ENCODE results near the gene CYP2R1.

Gene CYP2R1

DNA sequence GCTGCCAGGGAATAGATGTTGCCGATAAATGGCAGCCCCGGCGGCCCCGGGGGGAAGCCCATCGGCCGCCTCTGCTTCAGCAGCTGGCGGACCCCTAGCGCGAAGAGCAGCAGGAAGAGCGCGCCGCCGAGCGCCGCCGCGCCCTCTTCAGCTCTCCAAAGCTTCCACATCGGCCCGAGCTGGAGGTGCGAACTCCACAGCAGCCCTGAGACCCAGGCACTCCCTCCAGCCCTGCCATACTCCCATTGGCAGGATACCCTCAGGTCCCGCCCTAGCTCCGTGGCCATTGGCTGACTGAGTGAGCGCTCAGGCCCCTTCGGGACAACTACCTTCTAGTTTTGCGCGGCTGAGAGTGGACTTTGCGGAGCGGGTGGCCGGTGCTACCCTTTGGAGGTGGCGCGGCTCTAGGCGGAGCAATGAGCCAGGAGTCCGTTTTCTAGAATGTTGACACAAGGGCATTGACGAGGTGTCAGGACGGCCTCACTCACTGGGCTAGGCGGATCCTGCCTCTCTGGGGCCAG, at the start of gene CYP2R1:
Gene CYP2R1 (minus strand): TSS at position 196 of the 521 bp plus-strand sequence. CDS start 26 bp downstream, at position 170.
- DNase-seq = peak; percentile 54 to 96 (median 90)

- DNase-seq = no peak
Observed at GRCh38 chr11:14938936-14939335, 46.9 kb upstream of the CYP2R1 start.

- DNase-seq = no peak
Observed at GRCh38 chr11:14934641-14935351, 42.8 kb upstream of the CYP2R1 start.

GRCh38 chr11:14932447-14932846, 40.4 kb upstream of the CYP2R1 start:
- no peak for DNase-seq

DNA sequence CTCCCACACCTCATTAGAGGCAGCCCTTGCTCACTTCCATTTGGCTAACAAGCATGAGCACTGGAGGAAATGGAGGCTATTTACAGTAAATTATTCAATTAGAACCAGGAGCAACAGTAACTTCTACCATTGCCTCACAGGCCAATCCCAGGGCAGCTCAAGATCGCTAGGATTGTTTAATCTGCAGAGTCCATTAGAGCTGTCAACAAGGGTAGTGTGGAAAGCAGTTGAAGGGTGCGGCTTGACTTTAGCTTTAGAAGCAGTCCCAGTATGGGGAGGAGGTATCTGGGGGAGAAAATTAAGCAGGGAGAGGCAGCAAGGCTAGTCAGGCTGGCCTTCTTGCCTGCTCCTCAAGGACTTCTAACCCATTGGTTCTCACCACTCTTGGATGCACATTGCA, 38.3 kb upstream of the CYP2R1 start:
- no peak for DNase-seq

DNA sequence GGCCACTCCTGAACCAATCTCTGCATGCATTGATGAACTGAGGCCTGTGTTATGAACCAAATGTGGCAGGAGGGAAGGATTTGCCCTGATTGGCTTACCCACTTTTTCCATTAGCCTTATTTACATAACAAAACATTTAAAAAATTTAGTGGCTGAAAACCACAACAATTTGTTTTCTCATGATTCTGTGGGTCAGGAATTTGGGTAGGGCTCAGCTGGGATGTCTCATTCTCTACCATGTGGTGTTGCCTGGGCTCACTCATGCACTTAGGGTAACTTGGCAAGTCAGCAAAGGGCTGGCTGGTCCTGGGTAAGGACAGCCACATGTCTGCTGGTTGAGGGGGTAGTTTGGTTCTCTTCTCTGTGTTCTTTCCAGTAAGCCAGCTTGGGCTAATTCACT, 35.1 kb upstream of the CYP2R1 start:
- DNase-seq = no peak

DNA sequence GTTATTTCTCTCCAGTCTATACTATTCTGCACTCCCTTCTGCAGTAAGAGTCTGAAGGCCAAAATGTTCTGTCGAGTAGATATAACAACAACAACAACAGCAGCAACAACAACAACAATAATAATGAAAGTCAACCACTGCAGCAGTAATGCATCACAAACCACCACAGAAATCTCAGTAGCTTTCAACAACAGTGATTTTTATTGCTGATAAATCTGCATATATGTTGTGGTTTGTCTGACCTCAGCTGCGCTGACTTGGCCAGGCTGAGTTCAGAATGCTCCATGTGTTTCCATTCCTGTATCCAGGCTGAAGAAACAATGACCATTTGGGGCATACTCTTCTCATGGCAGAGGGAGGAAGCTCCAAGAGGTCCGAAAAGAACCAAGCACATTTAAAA, 32.3 kb upstream of the CYP2R1 start:
- no peak for DNase-seq

DNA sequence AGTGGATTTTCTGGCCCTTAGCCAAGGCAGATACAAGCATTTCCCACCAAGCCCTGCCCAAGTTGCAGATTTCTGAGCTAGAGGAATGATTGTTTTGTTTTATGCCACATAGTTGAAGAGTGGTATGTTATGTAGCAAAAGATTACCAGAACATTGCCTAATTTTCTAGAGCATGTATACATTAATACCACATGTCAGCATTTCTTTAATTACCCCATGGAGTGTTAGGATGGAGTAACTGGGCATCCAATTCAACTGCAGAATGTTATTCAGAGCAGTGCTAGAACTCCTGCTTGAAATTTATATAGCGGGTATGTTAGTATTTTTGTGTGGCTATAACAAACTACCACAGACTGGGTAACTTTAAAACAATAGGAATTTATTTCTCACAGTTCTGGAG, 24.4 kb upstream of the CYP2R1 start:
- DNase-seq = no peak

DNA sequence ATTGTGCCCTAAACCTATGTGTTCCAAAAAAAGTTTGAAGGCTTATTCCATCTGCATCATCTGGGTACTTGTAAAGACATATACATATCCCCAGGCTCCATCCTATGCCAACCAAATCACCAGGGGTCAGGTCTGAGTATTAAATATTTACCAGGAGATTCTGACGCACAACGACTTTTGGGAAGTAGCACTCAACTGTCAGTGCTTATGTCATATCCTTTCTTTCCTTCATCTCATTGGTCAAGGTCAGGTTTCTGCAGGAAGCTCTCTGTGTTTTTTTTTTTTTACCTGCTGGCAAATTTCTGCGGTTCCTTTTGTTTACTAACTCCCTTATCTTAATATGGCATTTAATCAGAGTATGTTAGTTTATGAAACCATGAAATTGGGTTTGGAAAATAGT, 22.5 kb upstream of the CYP2R1 start:
- no peak for DNase-seq

GRCh38 chr11:14908214-14908880, 16.3 kb upstream of the CYP2R1 start:
- DNase-seq = peak in 16 of 58 donors; percentile 5 to 47 (median 16)

DNA sequence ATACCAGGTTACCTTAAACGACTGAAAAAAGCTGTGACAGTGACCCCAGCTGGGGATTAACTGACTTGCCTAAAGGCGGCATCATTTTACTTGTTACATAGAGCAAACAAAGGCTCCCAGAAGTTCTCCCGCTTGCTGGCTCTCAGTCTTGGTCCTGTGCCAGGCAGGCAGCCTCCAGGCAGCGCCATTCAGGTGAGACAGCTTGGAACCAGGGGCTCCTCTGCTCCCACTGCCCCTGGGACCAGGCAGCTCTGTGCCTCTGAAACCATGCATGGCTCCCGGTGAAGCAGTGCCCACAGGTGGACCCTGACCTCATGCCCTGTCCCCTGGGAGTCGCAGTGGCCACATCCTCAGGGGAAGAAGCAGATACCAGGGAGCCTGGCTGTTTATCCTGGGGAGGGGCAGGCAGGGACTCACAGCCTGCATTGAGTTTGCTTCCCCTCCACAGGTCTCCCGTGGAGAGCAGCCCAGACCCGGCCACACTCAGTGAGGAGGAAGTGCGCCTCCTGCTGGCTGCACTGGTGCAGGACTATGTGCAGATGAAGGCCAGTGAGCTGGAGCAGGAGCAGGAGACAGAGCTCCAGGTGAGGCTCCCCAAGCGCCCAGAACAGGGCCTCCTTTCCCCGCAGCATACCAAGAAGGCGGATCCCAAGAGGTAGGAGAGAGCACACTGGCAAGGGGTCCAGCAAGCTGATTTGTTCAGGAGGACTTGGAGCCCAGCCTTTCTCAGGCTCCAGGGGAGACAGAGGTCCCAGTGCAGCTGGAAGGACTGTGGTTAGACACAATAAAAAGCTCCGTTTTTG, 15.6 kb upstream of the CYP2R1 start:
- DNase-seq = peak in 50 of 58 donors; percentile 11 to 87 (median 44)

- no peak for DNase-seq
Observed at GRCh38 chr11:14906993-14907392, 15.0 kb upstream of the CYP2R1 start.

DNA sequence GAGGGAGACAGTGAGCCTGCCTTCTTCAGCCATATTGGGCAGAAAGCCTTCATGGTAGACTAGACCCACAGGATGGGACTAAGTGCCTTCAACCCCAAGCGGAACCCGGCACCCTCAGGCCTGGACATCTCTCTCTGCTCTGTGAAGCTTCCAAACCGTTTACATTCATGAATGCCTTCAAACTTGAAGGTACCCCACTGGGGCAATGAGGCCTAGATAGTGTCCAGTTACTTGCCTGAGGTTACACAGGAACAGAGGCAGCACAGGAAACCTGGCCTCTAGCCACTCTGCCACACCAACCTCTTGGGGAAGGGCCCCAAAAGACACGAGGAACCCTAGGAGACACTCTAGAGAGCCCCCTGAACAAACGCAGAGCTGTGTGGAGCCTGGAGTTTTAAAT, 14.5 kb upstream of the CYP2R1 start:
- DNase-seq = no peak

GRCh38 chr11:14905104-14906033, 13.3 kb upstream of the CYP2R1 start:
- peak in 15 of 58 donors; percentile 7 to 48 (median 29) for DNase-seq

DNA sequence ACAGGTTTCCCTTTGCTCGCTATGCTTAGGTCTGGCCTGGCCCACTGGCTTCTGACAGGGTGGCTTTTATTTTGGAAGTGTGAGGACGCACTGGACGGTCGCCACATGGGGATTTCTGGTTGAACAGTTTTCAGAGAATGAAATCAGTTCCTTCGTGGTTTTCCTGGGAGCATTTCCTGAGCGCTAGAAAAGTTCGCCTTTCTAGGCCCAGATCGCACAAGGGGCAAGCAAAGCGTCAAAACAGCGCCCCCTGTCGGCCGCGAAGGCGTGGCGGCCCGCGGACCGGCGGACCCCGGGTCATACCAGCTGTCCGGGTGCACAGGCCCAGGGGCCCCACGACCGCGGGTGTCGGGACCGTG, 12.7 kb upstream of the CYP2R1 start:
- DNase-seq = peak in 47 of 58 donors; percentile 16 to 77 (median 43)

DNA sequence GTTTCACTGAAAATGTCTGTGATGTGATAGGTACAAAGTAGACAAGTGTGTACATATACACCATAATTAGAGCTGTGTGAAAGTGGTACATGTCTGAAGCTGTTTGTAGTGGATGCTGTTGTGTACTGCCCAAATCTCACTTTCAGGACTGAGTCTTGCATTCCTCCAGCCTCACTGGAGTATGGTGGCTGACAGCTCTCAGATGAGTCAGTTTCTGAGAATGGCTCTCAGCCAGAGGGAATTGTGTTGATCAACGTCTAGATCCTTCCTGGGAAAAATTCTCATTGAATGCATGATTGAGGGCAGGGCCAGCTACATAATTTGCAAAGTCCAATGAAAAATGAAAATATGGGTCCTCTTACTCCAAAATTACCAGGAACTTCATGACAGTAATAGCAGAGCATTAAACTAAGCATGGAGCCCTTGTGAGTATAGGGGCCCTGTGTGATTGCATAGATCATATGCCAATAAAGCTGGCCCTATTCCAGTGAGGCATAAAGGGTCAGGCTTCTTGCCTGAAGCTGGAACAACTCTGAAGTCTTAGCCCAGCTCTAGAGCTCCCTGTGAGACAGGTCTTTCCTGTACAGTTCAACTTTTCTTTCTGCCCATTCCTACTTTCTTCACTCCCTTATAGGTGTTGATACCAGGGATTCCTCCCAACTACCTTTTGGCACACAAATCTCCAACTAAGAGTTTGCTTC, 10.8 kb upstream of the CYP2R1 start:
- DNase-seq = no peak

- DNase-seq = no peak
Observed at GRCh38 chr11:14898906-14899305, 6.9 kb upstream of the CYP2R1 start.

DNA sequence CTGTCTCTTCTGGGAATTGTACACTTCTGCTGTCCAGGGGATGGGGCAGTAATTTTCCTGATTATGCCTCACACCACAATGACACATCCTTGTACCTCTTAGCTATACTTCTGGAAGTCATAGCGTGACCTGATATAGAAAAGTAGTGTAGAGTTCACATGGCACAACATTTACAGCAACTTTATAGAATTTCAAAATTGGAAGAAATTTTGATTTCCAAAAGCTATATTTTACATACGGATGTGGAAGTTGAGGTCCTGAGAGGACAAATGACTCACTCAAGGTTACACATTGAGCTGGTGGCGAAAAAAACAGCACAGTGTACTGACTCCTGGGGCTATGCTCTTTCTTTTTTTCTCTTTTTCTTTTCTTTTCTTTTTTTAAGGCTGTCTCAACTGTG, 6.3 kb upstream of the CYP2R1 start:
- DNase-seq = no peak

DNA sequence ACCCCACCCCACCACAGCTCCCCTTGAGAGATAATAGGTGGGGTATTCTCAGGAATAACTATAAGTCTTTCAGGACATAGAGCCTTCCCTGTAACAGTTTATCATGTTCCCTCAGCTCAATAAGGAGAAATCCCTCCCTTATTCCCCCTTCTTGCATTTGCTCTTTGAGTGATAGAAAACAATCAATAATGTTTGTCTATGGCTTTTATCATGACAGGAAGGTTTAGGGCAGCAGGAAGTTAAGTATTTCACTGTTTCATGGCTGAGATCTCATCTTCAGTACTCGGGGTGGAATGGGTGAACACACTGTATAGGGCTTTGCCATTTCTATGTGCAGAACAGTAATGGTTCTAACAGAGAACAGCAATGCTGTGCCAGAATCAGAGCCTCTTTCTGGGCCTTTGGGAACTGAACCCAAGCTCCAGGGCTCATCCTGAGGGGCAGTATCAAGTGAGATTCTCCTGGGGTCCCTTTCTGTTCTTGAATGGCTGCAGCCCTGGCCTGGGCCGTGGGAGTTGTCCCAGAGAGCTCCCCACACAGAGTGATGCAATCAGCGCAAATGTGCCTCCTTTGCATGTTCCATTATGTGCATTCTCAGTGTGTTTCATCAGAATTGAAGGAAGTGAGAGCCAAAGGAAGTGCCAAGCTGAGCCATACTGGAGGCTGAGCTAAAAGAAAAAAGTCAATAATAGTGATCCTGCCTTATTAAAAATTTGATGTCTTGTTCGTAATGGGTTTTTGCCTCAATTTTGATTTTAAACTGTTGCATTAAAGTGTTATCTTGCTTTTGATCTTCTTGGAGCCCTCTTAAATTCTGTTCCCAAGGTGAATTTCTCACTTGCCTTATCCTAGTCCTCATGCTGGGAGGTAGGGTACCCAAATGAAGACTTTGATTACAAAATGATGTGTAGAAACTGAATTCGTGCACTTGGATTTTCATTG, 2.9 kb upstream of the CYP2R1 start:
- DNase-seq = peak in 12 of 58 donors; percentile 2 to 37 (median 11)

All from anterior cingulate cortex (tissue), 58 donors.